Mucosa of rectum (tissue), 2 donors: ENCODE measurements around the gene ADH7.

Experiments used
- H3K27ac ChIP-seq, 2 donors: one replicate each; pipeline ENCODE4 v1.7.0; 2013; ENCODE audit warnings: inconsistent platforms in 2 of 2, low read depth in 2 of 2, low read length in 2 of 2
- H3K27me3 ChIP-seq, 2 donors: one replicate each; pipeline ENCODE4 v1.7.0; 2013; ENCODE audit warnings: low read length in 2 of 2; ENCODE audit not compliant: control insufficient read depth in 2 of 2, insufficient read depth in 2 of 2
- H3K36me3 ChIP-seq, 2 donors: one replicate each; pipeline ENCODE4 v1.7.0; 2013; ENCODE audit warnings: low read length in 2 of 2; ENCODE audit not compliant: control insufficient read depth in 2 of 2, insufficient read depth in 2 of 2
- H3K4me1 ChIP-seq, 2 donors: one replicate each; pipeline ENCODE4 v1.7.0; 2013; ENCODE audit warnings: low read length in 2 of 2, mild to moderate bottlenecking in 1 of 2; ENCODE audit not compliant: control insufficient read depth in 2 of 2, insufficient read depth in 2 of 2
- H3K4me3 ChIP-seq, 2 donors: one replicate each; pipeline ENCODE4 v1.7.0; 2013; ENCODE audit warnings: low read length in 2 of 2
- H3K9ac ChIP-seq, 2 donors: one replicate each; pipeline ENCODE4 v1.7.0; 2013; ENCODE audit warnings: low read length in 2 of 2, low read depth in 1 of 2, mild to moderate bottlenecking in 1 of 2
- H3K9me3 ChIP-seq, 2 donors: one replicate each; pipeline ENCODE4 v1.7.0; 2013; ENCODE audit warnings: low read length in 2 of 2; ENCODE audit not compliant: control insufficient read depth in 2 of 2
- donor health status: healthy.
- donor health status: Normal muscosa, but diverticular disease.

Gene ADH7

GRCh38 chr4:99435154-99435553, at the start of gene ADH7:
ADH7 (minus strand) TSS chr4:99435342; CDS start chr4:99435233, 109 bp downstream.
- Histone ChIP-seq H3K4me1 (no peaks in the 10 kb centered on the region), H3K4me3 (no peak within 1 kb of the TSS), H3K27ac (no peak within 1 kb of the TSS), H3K9ac (no peak within 1 kb of the TSS), H3K9me3 (no peaks in the 10 kb centered on the region), H3K36me3 (no peaks in the 10 kb centered on the region), H3K27me3 (no peaks in the 10 kb centered on the region)

DNA sequence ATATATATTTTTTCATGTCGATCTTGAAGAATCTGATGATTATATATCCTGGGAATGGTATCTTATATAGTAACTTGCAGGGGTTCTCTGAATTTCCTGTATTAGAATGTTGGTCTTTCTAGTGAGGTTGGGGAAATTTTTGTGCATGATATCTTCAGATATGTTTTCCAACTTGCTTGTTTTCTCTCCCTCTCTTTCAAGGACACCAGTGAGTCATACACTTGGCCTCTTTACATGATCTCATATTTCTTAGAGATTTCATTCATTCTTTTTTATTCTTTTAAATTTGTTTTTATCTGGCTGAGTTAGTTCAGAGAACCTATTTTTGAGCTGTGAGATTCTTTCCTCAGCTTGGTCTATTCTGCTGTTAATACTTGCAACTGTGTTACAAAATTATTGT, 48.5 kb upstream of the ADH7 start:
- Histone ChIP-seq H3K9me3 (peaks cover 5 to 12% of the 10 kb centered on the region in 2 donors), H3K36me3 (no peaks in the 10 kb centered on the region), H3K27ac (no peak overlapping the region), H3K9ac (no peak overlapping the region), H3K27me3 (no peaks in the 10 kb centered on the region), H3K4me3 (no peak overlapping the region), H3K4me1 (no peaks in the 10 kb centered on the region)

- Histone ChIP-seq H3K27me3 (peaks cover 0 to 3% of the 10 kb centered on the region in 2 donors), H3K36me3 (no peaks in the 10 kb centered on the region), H3K27ac (no peak overlapping the region), H3K9ac (no peak overlapping the region), H3K4me3 (no peak overlapping the region), H3K4me1 (no peaks in the 10 kb centered on the region), H3K9me3 (no peaks in the 10 kb centered on the region)
Observed at GRCh38 chr4:99473131-99473530, 38.0 kb upstream of the ADH7 start.

- no peaks in the 10 kb centered on the region for H3K4me1 ChIP-seq
- H3K36me3 ChIP-seq = no peaks in the 10 kb centered on the region
- no peak overlapping the region for H3K9ac ChIP-seq
- peaks cover 0 to 3% of the 10 kb centered on the region in 2 donors for H3K27me3 ChIP-seq
- no peaks in the 10 kb centered on the region for H3K9me3 ChIP-seq
- H3K27ac ChIP-seq = no peak overlapping the region
- no peak overlapping the region for H3K4me3 ChIP-seq
Observed at GRCh38 chr4:99471896-99472295, 36.8 kb upstream of the ADH7 start.

- Histone ChIP-seq H3K9me3 (no peaks in the 10 kb centered on the region), H3K27ac (no peak overlapping the region), H3K9ac (no peak overlapping the region), H3K27me3 (peaks cover 0 to 3% of the 10 kb centered on the region in 2 donors), H3K4me1 (no peaks in the 10 kb centered on the region), H3K36me3 (no peaks in the 10 kb centered on the region), H3K4me3 (no peak overlapping the region)
Observed at GRCh38 chr4:99471349-99471748, 36.2 kb upstream of the ADH7 start.

GRCh38 chr4:99468889-99469288, 33.7 kb upstream of the ADH7 start:
- no peak overlapping the region for H3K4me3 ChIP-seq
- no peaks in the 10 kb centered on the region for H3K36me3 ChIP-seq
- H3K27ac ChIP-seq = no peak overlapping the region
- no peak overlapping the region for H3K9ac ChIP-seq
- H3K4me1 ChIP-seq = no peaks in the 10 kb centered on the region
- H3K27me3 ChIP-seq = peaks cover 0 to 3% of the 10 kb centered on the region in 2 donors
- H3K9me3 ChIP-seq = no peaks in the 10 kb centered on the region

DNA sequence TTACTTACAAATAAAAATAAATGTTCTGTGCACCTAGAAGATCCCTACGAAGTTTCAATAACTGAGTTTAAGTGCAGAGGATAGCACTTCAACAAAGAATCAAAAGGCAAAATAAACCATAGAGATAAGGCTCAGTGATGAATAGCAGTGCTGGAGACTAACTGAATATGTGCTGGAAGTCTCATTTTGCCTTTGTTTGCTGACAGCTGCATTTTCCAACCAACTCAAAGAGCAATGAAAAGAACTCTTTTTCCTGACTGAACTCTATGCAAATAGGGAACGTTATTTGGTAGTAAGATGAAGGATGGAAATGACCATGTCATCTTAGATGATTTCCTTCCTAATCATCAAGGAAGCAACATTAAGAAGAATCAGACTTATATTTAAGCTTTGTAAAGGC, 32.7 kb upstream of the ADH7 start:
- Histone ChIP-seq H3K27me3 (no peaks in the 10 kb centered on the region), H3K9ac (no peak overlapping the region), H3K9me3 (no peaks in the 10 kb centered on the region), H3K4me3 (no peak overlapping the region), H3K4me1 (no peaks in the 10 kb centered on the region), H3K36me3 (no peaks in the 10 kb centered on the region), H3K27ac (no peak overlapping the region)

DNA sequence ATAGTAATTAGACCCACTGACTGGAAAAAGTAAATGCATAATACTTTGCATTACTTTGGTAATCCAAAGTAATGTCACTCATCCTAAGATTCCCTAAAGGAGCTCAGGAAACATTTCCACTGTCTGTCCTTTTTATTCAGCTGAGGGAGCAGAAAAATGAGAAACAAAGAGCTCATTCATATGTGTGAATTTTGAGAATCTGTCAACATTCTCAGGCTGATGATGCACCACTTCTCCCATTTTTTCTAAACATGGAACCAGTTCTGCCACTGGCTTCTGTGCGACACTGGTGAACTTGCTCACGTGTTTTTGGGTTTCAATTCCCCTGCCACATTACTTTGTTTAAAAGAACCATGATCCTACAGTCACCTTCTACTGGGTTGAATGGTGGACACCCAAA, 28.4 kb upstream of the ADH7 start:
- H3K27ac ChIP-seq = no peak overlapping the region

GRCh38 chr4:99462875-99463464, 27.8 kb upstream of the ADH7 start:
- Histone ChIP-seq H3K9ac (no peak overlapping the region), H3K4me3 (no peak overlapping the region), H3K36me3 (no peaks in the 10 kb centered on the region), H3K9me3 (no peaks in the 10 kb centered on the region), H3K27me3 (no peaks in the 10 kb centered on the region), H3K27ac (no peak overlapping the region), H3K4me1 (no peaks in the 10 kb centered on the region)

More for the DNA sequence above, 28.4 kb upstream of the ADH7 start:
- Histone ChIP-seq H3K27me3 (no peaks in the 10 kb centered on the region), H3K4me1 (no peaks in the 10 kb centered on the region), H3K9ac (no peak overlapping the region), H3K36me3 (no peaks in the 10 kb centered on the region), H3K9me3 (no peaks in the 10 kb centered on the region), H3K4me3 (no peak overlapping the region)

DNA sequence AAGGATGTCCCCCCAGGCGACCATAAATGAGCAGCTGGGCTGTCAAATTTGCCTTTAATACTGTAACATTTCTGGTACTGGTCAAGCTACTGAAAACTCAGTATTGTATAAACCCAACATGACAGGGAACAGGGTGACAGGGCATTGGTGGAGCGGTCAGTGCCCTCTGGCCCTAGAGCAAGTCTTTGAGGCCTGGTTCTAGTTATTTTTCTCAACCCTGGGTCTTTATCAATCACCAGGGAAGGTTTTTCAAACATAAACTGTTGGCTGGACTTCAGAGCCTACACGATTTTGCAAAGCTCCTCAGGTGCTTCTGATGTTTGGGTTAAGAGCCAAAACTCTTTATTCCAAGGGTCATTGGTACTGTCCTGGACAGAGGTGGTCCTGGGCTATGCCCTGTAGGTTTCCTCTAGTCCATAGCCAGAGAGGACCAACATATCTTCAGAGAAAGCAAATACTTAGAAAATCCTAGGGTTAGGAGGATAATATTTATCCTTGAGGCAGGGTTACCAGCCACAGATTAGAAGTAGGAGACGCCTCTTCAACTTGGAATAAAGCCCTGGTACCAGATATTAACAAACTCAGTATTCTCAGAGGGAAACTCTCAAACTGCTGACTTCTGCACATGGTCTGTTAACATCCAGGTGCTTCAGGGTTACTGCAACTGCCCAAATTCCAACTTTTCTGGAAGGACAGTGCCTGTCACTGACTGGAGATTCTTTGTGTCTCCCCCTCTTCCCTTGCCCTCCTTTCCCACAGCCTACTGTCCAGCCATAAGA, 26.7 kb upstream of the ADH7 start:
- Histone ChIP-seq H3K9ac (no peak overlapping the region), H3K36me3 (no peaks in the 10 kb centered on the region), H3K9me3 (no peaks in the 10 kb centered on the region), H3K4me3 (no peak overlapping the region), H3K27me3 (no peaks in the 10 kb centered on the region), H3K27ac (no peak overlapping the region), H3K4me1 (no peaks in the 10 kb centered on the region)
